ENCODE results near the gene USF1.
"Not testable (repeated sequence)": the region's sequence is repeated elsewhere in the genome, so short reads cannot be mapped to it uniquely, and the experiment has no call there.

The USF1 gene

DNA sequence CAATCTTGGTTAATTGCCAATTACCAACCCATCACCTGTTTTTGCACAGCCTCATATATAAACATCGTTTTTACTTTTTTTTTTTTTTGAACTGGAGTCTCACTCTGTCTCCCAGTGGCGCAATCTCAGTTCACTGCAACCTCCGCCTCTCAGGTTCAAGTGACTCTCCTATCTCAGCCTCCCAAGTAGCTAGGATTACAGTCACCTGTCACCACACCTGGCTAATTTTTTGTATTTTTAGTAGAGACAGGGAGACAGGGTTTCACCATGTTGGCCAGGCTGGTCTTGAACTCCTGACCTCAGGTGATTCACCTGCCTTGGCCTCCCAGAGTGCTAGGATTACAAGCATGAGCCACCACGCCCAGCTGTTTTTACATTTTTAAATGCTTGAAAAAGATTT lies 53.7 kb downstream of the USF1 start:
- DNase-seq (ENCODE audit: low read depth in 2 of 2, low spot score in 1 of 2), result not testable (repeated sequence)

All from stimulated activated CD8-positive, alpha-beta memory T cell treated with anti-CD3 and anti-CD28 coated beads, Interleukin-4, amount 100 ng/mL, for 1 hour (primary cell).